ENCODE data around the gene TTC39C. TPM values are rescaled to one million over a fixed set of nuclear protein-coding genes. Genes with fewer than 3 reads are reported as not detected.
A peak's percentile ranks its signal among the peaks of the same experiment; 100 is the strongest.

Gene TTC39C
- total RNA-seq, 1 donor, result 42.7 TPM

- Histone ChIP-seq H3K27ac (ENCODE audit: low read depth, low read length) (no peak overlapping the region), H4K20me1 (ENCODE audit: insufficient read depth, low read length) (no peaks in the 10 kb centered on the region), H3K27me3 (ENCODE audit: insufficient read depth, low read length) (no peaks in the 10 kb centered on the region), H3K79me2 (ENCODE audit: insufficient read depth, low read length) (no peaks in the 10 kb centered on the region), H3K4me2 (ENCODE audit: insufficient read depth, low read length) (no peak overlapping the region), H3K36me3 (ENCODE audit: insufficient read depth, low read length) (peaks cover 4% of the 10 kb centered on the region), H3K4me3 (ENCODE audit: insufficient read depth, low read length) (no peak overlapping the region), H3K9me3 (ENCODE audit: low read depth, low read length) (no peaks in the 10 kb centered on the region), H3K4me1 (ENCODE audit: insufficient read depth, low read length) (peaks cover 14% of the 10 kb centered on the region), H2AFZ (ENCODE audit: low read length) (no peak overlapping the region)
- TF ChIP-seq CTCF (IDR thresholded peaks at IDR 0.05; ENCODE audit: extremely low read depth, low read depth, low read length), result no peak
- no peak for DNase-seq (ENCODE audit: insufficient read length, low spot score, missing footprints)
These were observed 163.1 kb downstream of the TTC39C start for GRCh38 chr18:24177499-24178133.

GRCh38 chr18:24180048-24180447 lies 165.5 kb downstream of the TTC39C start:
- H2AFZ ChIP-seq (ENCODE audit: low read length), result no peak overlapping the region
- no peak for DNase-seq (ENCODE audit: insufficient read length, low spot score, missing footprints)
- no peak for TF ChIP-seq CTCF (IDR thresholded peaks at IDR 0.05; ENCODE audit: extremely low read depth, low read depth, low read length)

GRCh38 chr18:24181806-24182205 lies 167.3 kb downstream of the TTC39C start:
- Histone ChIP-seq H3K9me3 (ENCODE audit: low read depth, low read length) (no peaks in the 10 kb centered on the region), H2AFZ (ENCODE audit: low read length) (peak overlapping the region; percentile 11), H3K27ac (ENCODE audit: low read depth, low read length) (peak overlapping the region; percentile 50), H3K4me2 (ENCODE audit: insufficient read depth, low read length) (no peak overlapping the region), H3K79me2 (ENCODE audit: insufficient read depth, low read length) (no peaks in the 10 kb centered on the region), H3K4me3 (ENCODE audit: insufficient read depth, low read length) (no peak overlapping the region), H3K36me3 (ENCODE audit: insufficient read depth, low read length) (peaks cover 4% of the 10 kb centered on the region), H3K4me1 (ENCODE audit: insufficient read depth, low read length) (peaks cover 19% of the 10 kb centered on the region), H3K27me3 (ENCODE audit: insufficient read depth, low read length) (no peaks in the 10 kb centered on the region), H4K20me1 (ENCODE audit: insufficient read depth, low read length) (no peaks in the 10 kb centered on the region)
- no peak for TF ChIP-seq CTCF (IDR thresholded peaks at IDR 0.05; ENCODE audit: extremely low read depth, low read depth, low read length)
- peak; percentile 46 for DNase-seq (ENCODE audit: insufficient read length, low spot score, missing footprints)

More at GRCh38 chr18:24180048-24180447, 165.5 kb downstream of the TTC39C start:
- Histone ChIP-seq H3K9me3 (ENCODE audit: low read depth, low read length) (no peaks in the 10 kb centered on the region), H3K36me3 (ENCODE audit: insufficient read depth, low read length) (peaks cover 4% of the 10 kb centered on the region), H3K79me2 (ENCODE audit: insufficient read depth, low read length) (no peaks in the 10 kb centered on the region), H3K4me3 (ENCODE audit: insufficient read depth, low read length) (no peak overlapping the region), H3K4me2 (ENCODE audit: insufficient read depth, low read length) (no peak overlapping the region), H4K20me1 (ENCODE audit: insufficient read depth, low read length) (no peaks in the 10 kb centered on the region), H3K4me1 (ENCODE audit: insufficient read depth, low read length) (peaks cover 14% of the 10 kb centered on the region), H3K27ac (ENCODE audit: low read depth, low read length) (no peak overlapping the region), H3K27me3 (ENCODE audit: insufficient read depth, low read length) (no peaks in the 10 kb centered on the region)

Small RNAs within 50 kb of the gene (small RNA-seq; reads per million reads assigned to genes)
- gene RF00017, result not detected
- not detected for gene RNA5SP452
- gene RNU5A-6P, result not detected

Other genes with a start within 250 kb of the TTC39C start
- 3.8 and 4.0 TPM in 2 replicates for gene CABYR, start 124.3 kb downstream of the TTC39C start, total RNA-seq

Data from osteoblast (primary cell).